CD4-positive, alpha-beta T cell treated with Interleukin-12 subunit alpha and Interleukin-12 subunit beta, for 1 hour (primary cell): ENCODE results near the gene TMEM132A.
"Not testable (repeated sequence)": the region's sequence is repeated elsewhere in the genome, so short reads cannot be mapped to it uniquely, and the experiment has no call there.

Source experiments
- DNase-seq: peaks from one replicate; pipeline ENCODE4 v3.0.0-alpha.2; 2020

TMEM132A gene

DNA sequence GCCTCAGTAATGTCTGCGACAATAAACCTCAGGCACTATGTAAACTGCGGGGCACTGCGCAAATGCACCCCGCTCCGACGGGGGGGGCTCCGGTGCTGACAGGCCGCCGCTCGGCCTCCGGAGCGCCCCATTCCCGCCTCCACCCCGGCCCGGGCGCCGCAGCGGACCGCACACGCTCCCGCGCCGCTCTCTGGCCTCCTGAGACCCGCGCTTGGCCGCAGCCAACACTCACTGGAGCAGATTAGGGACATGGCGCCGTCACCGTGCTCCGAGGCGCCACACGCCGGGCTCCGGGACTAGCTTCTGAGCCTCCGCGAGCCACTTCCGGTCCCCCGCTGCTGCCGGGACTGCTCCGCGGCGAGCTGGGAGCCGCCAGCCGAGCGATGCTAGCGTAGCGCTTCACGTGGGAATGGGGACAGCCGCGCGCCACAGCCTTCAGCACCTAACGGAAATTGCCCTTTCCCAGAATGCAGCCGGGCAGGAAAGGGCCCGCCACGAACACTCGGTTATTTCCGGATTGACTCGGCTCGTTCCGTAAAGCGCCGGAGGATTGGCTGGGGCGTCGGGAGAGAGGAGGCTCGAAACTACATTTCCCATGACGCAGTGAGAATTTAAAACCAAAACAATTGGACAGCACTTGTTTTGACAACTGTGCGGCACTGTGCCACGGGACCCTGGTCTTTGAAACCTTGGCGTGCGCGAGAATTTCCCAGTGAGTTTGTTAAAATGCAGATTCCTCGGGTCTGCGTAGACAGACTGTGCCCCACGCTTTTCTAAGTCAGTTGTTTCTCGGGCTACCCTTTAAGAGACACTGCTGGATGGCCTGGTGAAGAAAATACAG lies 17.9 kb upstream of the TMEM132A start, which contains the start of gene PRPF19:
PRPF19 (minus strand) TSS at position 454 of the 841 bp plus-strand sequence; CDS start at position 251, 203 bp downstream.
- DNase-seq, result peak; percentile 99

- DNase-seq, result no peak
These were observed 15.5 kb upstream of the TMEM132A start for GRCh38 chr11:60908803-60909202.

GRCh38 chr11:60909680-60910280 lies 14.5 kb upstream of the TMEM132A start:
- not testable (repeated sequence) for DNase-seq

DNA sequence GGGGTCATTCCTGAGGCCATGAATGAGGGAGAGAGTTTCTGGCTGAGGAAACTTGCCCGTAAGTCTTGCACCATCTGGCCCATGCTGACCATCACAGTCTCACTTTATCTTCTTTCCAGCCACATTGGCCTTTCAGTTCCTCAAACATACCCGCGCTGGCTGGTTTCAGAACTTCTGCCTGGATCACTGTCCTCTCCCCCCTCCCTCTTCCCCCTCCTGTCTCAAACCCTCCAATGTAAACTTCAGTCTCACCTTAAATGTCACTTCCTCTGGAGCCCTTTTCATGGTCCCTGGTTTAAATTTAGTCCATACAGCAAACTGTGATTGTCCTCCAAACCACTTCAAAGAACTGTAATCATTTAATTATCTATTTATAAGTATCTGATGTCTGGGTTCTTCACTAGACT lies 14.0 kb upstream of the TMEM132A start:
- no peak for DNase-seq

DNA sequence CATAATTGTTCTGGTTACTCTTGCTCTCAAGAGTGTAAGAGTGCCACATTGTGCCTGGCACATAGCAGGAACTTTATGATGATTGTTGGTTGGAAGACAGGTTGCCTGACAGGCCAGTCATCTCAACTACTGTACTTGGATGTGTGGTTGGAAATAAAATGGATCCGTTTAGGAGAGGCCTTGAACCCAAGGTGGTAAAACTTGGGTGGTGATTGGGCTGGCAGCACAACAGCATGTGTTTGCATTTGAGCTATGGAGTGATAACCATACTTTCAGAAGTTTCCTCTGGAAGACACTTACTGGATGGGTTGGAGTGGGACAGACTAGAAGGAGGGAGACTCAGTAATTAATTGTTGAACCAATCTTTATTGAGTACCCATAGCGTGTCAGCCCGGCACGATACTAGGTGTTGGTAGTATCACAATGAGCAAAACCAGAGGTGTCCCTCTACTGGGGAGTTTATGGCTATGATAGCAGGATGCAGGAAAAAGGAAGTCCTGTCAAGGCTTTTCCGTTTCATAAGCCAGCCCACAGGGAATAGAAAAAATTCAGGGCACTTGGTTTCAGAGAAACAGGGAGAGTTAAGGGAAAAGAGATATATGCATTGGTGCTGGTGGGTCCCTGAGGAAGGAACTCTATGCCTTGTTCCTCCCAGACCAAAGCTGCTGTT lies 13.4 kb upstream of the TMEM132A start:
- DNase-seq, result no peak

DNA sequence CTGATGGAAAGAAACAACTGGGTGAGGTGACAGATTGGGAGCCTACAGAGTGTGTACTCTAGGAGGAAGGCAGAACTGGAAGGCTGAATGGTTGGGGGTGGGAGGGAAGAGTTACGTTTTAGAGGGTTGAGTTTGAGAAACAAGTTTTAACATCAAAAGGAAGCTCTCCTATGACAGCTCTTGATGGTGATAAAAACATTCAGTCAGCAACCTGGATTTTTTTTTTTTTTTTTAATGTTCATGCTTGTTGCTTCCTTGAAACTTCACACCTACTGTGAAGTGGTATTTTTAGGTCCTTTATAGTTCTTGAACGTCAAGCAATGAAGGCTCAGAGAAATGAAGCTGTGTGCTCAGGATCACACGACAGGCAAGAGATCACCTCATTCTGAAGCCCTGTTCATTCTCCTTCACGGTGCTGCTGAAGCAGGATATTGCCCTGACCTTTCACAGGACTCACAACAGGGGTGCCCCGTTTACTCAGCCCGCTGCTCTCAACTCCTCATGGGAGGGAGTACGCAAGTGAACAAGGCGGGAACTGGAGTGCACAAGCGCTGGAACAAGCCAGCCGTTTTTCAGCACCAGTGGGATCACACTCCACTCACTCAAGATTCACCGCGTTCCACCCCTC lies 11.9 kb upstream of the TMEM132A start:
- DNase-seq, result peak; percentile 55

- no peak for DNase-seq
These were observed 11.3 kb upstream of the TMEM132A start for GRCh38 chr11:60912851-60913528.

- peak; percentile 90 for DNase-seq
These were observed 10.2 kb upstream of the TMEM132A start, which contains the start of gene TMEM109 for GRCh38 chr11:60913793-60914632. Gene TMEM109 (plus strand): TSS chr11:60914158. CDS start chr11:60919694, 5,536 bp downstream.

DNA sequence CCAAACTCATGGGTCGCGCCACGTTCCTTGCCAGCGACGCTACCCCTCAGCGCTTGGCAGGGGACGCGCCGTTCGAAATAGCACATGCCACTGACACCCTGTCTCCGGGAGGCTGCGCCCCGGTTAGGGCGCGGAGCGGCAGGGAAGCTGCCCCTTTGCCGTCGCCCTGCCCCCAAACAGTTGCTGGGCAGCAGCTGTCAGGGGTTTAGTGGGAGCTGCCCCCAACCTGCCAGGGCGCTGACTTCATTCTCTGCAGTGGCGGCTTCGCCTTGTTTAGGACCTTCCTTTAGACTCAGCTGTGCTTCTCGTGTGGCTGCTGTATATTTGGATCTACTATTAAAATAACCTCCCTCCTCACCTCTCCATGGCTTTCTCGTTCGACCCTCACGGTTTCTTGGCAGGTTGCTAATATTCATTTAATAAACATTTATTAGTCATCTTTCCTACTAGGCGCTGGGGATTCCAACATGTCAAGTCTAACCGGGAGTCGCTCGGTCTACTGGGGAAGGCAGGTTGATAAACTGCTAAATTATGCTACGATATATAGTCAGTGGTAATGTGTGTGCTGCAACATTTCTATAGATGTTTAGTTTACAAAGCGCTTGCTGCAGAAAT lies 9.5 kb upstream of the TMEM132A start:
- DNase-seq, result peak; percentile 30

GRCh38 chr11:60915248-60915914 lies 8.9 kb upstream of the TMEM132A start:
- peak; percentile 79 for DNase-seq

GRCh38 chr11:60916669-60917206 lies 7.5 kb upstream of the TMEM132A start:
- DNase-seq, result no peak

- no peak for DNase-seq
These were observed 7.0 kb upstream of the TMEM132A start for GRCh38 chr11:60917267-60917666.

- DNase-seq, result no peak
These were observed 5.9 kb upstream of the TMEM132A start for GRCh38 chr11:60918251-60918938.

- DNase-seq, result no peak
These were observed 5.4 kb upstream of the TMEM132A start for GRCh38 chr11:60918939-60919265.

DNA sequence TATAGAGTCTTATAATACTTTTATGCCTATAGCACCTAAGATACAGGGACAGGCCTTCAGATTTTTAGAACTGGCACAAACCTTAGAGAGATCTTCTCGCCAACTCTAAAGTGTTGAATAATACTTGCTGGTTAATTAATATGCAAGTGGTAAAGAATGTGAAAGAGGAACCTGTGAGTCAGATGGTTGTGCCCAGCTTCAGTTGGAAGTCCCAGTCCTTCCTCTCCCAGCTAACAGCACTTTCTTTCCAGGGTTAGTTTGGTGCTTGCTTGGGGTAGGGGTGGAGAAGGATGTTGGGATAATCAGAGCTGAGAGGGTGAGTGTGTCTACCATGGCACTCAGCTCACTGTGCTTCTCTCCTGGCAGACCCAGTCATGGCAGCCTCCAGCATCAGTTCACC lies 4.9 kb upstream of the TMEM132A start:
- DNase-seq, result no peak

- no peak for DNase-seq
These were observed 4.3 kb upstream of the TMEM132A start for GRCh38 chr11:60919956-60920355.

DNA sequence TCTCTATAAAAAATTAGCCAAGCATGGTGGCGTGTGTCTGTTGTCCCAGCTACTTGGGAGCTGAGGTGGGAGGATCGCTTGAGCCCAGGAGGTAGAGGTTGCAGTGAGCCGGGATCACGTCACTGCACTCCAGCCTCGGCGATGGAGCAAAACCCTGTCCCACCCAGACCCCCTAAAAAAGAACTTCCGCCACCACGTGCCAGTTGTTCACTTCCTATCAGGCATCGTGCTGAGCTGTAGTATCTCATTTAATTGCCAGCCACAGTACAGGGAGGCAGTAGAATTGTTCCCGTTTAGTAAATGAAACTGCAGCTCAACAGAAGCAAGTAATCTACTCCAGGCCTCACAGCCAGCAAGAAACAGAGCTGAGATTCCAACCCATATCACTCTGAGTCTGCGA lies 3.0 kb upstream of the TMEM132A start:
- no peak for DNase-seq

GRCh38 chr11:60921777-60922335 lies 2.4 kb upstream of the TMEM132A start:
- DNase-seq, result no peak

DNA sequence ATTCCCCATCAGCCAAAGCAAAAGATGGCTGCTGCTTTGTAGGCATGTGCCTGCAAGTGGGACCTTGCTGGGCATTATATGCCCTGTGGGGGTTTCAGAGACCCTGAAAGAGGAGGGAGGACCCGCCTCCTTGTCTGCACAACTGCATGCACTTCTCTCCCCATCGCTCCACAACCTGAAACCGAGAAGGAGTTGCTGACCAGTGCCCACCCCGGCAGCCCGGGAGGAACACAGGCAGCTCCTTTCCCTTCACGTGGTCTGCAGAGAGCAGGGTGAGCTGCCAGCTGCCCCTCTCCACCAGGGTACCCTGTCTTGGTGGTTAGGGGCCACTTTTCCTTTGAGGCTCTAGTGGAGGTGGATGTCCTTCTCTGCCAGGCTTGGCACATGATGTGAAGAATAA lies 1.4 kb upstream of the TMEM132A start:
- no peak for DNase-seq
